ENCODE results near the gene CARD11.
A peak's percentile ranks its signal among the peaks of the same experiment; 100 is the strongest.

The CARD11 gene

GRCh38 chr7:2909043-2909442, 134.6 kb downstream of the CARD11 start:
- DNase-seq = no peak

DNA sequence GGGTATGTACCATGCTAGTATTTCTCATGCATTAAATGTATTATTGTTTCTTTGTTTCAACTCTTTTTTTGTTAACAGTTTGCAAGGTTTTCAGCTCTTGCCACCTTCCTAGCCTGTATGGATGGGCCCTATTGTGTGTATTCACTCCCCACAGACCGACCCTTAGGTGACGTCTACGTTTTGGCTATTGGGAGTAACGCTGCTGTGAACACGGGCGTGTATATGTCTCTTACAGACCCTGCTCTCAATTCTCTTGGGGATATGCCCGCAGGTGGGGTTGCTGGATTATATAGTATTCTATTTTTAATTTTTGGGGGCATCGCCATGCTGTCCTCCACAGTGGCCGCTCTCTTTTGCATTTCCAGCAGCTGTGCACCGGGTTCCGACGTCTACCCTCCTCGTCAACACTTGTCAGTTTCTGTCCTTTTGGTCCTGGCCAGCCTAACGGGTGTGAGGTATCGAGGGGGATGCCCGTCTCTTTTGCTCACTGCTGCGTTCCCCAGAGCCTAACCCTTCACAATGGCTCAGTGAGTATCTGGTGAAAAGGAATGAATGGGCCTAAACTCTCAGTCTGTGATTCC, 135.5 kb downstream of the CARD11 start:
- no peak for DNase-seq

DNA sequence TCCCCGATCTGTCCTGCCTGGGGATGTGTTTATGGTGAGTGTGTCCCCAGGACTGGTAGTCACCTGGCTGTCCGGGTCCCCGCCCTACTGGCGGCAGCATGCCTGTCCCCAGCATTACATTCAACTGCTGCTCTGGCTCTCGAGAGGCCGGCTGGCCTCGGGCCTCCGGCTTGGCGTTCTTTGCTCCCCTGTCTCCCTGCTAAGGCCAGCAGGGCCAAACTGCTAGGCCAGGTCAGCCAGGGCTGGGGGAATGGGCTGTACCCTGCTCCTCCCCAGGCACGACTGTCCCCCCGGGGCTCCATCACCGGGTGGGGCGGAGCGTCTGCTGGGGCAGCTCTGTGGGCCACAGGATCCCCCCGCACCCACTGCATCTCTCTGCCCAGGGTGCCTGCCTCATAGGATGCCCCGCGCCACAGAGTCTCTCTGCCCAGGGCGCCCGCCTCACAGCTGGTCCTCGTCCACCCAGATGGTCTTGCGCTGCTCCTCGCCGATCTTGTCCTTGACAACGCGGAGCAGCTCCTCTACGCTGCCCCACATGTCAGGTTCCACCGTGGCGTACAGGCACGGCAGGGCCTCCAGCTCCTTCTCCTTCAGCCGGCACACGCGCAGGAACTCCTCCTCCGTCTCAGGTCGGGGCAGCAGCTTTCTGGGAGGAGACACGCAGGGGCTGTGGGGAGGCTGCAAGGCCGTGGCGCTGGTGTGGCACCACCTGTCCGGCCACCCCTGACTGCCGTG, 137.3 kb downstream of the CARD11 start:
- DNase-seq = no peak

- no peak for DNase-seq
Measured at GRCh38 chr7:2905500-2905899, 138.2 kb downstream of the CARD11 start.

DNA sequence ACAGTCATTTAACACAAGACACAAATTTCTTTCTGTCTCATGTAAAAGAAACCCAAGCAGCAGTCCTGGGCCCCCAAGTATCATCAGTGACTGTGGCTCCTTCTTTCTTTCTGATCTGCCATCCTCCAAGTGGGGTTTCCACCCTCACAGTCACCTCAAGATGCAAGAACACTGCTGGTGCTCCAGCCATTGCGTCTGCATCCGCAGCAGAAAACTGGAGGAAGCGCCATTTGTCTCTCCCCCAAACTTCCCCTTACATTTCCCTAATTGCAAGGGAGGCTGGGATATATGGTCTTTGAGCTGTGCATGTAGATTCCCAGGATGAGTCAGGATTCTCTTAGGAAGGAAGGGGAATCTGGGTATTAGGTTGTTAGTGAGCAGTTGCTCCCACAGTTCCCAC, 138.6 kb downstream of the CARD11 start:
- DNase-seq = no peak

DNA sequence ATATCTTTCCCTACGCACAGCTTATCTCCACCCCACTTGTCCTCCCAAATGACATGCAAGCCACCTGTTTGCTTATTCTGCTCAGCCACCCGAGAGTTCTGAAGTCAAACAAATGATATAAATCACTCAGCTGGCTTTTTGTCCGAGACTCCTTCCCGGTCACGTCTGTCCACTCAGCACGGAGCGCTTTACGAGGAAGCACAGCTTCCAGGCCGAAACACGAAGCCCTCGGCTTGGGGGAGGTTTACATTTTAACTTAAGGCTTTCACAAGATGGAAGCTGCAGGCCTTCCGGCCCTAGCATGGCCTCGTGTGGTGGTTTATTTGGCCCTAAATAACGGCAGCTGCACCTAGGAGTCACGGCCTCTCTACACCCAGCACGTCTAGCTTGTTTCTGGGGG, 139.5 kb downstream of the CARD11 start:
- DNase-seq = no peak

DNA sequence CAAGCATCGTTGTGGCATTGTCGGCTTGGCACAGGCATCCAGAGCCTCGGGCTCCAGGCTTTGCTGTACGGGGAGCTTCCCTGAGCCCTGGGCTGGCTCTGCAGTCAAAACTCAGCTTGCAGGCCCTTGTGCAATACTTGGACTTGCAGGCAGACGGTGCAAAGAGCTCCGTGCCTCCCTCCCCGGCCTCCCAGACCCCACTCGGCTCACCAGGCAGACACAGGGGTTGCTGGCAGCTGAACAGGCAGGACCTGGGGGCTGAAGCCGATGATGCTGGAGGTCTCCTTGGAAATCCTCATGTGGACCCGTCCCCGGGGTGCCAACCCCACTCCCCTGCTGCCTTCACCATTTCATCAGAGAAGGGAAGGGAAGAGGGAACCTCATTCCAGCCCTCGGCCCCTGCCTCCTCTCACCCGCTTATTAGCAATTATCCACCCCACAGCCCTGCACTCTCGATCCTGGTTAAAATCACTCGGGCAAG, 139.9 kb downstream of the CARD11 start:
- DNase-seq = no peak

DNA sequence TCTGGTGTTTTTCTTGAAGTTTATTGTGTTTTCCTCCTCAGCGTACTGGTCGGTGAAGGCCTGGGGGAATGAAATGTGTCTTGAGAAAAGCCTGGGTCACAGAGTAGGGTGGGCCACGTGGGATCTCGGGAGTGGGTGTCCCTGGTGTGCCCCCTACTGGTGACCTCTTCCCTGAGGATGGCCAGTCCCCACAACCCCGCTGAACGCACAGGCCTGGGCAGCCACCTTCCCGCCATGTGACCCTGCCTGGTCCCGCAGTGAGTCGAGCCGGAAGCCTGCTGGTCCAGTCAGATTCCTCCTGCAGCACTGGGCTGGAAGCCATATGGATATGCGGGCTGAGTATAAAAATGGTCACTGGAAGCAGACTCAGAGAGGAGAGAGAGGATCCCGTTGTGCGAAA, 146.6 kb downstream of the CARD11 start:
- DNase-seq = no peak

- no peak for DNase-seq
Measured at GRCh38 chr7:2896131-2896530, 147.5 kb downstream of the CARD11 start.

DNA sequence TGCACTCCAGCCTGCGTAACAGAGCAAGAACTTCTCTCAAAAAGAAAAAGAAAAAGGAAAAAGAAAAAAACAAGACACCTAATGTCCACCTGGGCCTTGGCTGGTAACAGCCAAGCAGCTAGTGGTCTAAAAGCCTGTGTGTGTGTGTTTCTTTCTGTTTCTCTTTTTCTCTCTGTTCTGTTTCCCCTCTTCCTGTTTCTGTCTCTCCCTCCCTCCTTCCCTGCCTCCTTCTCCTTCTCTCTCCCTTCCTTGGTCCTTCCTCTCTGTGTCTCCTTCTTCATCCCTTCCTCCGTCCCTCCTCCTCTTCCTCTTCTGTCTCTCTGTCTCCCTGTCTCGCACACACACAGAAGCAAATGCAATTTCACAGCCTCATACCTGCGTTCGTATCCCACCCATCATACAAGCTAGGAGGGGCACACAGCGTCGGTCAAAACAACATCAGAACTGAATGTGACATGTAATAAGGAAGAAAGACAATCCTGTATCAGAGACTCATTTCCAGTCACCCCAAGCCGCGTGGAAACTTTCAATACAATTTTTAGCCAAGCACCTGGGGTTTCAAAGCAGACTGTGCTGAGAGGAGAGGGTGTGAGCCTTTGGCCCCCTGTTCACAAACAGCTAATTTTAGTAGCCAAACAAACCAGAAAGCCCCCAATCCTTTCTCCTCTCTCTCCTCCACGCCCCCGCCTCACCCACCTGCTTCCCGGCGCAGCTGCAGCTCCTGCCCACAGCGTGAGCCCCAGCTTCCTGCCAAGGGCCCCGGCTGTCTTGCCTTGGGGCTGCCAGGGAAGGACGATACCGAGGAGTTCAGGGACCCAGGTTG, 149.3 kb downstream of the CARD11 start:
- DNase-seq = no peak

GRCh38 chr7:2893411-2893861, 150.2 kb downstream of the CARD11 start:
- DNase-seq = no peak

- no peak for DNase-seq
Measured at GRCh38 chr7:2892549-2892948, 151.1 kb downstream of the CARD11 start.

DNA sequence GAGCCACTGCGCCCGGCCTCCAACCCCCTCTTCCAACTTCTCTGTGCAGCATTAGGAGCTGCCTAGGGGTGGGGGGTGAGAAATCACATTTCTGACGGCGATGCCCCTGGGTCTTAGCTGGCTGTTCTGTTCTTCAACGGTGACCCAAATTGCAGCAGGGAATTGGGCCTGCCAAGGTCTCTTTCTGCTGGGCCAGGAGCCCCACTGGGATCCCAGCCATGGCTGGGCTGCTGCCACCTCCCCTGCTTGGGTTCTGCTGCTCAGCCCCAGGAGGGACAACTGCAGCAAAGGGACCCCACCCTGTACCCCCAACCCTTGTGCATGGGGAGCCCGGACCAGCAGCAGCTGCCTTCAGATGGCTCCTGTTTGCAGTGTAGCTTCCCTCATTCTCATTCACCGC, 155.9 kb downstream of the CARD11 start:
- peak in 7 of 58 donors; percentile 13 to 26 (median 16) for DNase-seq

DNA sequence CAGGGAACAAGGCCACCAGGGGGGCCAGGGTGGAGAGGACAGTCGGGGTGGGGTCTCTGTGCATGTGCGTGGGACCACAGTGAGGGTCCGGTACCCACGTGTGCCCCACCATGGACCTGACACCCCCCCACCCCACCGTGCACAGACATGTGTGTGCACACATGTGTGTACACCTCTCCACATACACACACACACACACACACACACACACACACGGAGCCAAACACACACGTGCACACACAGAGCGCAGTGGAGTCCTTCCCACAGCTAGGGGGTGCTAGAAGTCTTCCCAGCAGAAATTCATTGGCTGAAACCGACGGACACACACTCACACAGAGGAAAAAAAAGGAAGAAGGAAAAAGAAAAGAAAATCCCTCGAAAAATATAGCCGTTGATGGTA, 156.8 kb downstream of the CARD11 start:
- peak in 26 of 58 donors; percentile 5 to 64 (median 22) for DNase-seq

GRCh38 chr7:2886391-2886790, 157.3 kb downstream of the CARD11 start:
- DNase-seq = no peak

DNA sequence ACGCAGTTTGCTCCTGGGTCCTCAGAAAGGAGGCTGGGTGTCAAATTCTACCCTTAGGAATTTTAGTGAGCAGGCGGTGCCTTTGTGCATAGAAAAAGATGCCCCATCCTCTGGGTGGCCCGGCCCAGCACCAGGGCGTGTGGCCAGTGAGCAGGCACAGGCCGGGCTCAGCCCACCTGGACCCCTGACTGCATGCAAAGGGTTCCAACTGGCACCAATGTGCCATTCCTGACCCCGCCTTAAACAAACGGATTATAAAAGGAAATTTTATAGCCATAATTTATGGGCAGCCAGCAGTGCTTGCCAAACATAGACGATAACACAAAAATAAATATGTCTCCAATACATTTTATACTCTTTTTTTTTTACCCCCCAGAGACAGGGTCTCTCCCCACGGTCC, 159.5 kb downstream of the CARD11 start:
- DNase-seq = no peak

DNA sequence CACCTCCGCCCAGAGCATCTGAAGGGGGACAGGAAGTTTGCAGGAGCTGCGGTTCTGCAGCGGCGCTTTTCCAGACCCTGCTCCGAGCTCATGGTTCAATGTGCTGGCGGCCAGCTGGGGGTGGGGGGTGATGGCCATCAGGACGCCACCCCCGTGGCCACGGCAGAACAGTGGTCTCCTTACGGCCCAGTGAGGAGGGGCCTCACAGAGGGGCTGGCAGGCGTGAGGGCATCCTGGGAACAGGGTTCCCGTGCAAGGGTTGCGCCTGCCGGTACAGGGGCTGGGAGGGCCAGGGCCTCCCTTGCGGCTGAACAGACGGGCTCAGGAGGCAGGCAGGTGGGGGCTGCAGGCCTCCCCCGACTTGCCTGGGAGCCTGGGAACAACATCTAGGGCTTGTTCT, 160.6 kb downstream of the CARD11 start:
- no peak for DNase-seq

DNA sequence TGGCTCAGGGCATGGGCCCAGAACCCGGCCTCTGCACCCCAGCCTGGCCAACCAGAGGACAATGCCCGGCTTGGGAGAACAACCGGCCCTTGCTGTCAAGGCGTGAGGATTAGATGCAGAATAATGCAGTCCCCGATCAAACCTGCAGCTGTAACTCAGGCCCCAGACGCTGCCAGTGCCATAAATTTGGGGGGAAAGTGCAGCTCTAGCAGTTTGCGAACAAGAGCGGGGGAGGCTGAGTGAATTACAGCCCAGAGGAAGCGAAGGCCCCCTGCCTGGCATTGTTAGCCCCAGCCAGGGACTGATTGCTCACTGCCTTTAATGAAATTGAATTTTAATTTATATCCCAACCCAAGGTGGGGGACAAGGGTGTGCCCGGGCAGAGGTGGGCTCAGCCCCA, 161.6 kb downstream of the CARD11 start:
- DNase-seq = no peak

GRCh38 chr7:2880874-2881533, 162.7 kb downstream of the CARD11 start:
- no peak for DNase-seq

- no peak for DNase-seq
Measured at GRCh38 chr7:2880051-2880450, 163.6 kb downstream of the CARD11 start.

DNA sequence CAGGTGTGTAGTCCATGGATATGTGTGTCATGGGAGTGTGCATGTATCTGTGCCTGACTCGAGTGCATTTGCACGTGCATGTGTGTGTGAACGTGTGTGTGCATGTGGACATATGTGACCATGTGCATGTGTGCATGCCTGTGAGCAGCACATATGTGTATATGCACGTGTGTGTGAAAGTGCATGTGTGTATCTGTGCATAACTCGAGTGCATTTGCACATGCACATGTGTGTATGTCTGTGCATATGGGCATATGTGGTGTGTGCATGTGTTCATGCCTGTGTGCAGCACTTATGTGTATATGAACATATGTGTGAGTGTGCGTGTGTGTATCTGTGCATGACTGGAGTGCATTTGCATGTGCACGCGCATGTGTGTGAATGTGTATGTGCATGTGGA, 164.3 kb downstream of the CARD11 start:
- no peak for DNase-seq

GRCh38 chr7:2878306-2878705, 165.4 kb downstream of the CARD11 start:
- DNase-seq = no peak
